HepG2 (cell line): ENCODE results near the gene SRC. TPM values are rescaled to one million over a fixed set of nuclear protein-coding genes. Genes with fewer than 3 reads are reported as not detected.

Experiments
- BORCS8-MEF2B ChIP-seq: sonication (generic); formaldehyde crosslinking; IDR thresholded peaks from 2 replicates; pipeline ENCODE4 v1.8.0; 2022; ENCODE audit warnings: mild to moderate bottlenecking, missing genetic modification reagents
- EEA1 ChIP-seq: sonication (generic); formaldehyde crosslinking; IDR thresholded peaks from 2 replicates; pipeline ENCODE4 v1.5.1; 2020; ENCODE audit warnings: mild to moderate bottlenecking, missing genetic modification reagents, borderline replicate concordance
- HOMEZ ChIP-seq: IDR thresholded peaks from 2 replicates; pipeline ENCODE4 v1.6.1; 2016; ENCODE audit warnings: low read depth
- HOXA7 ChIP-seq: sonication (generic); formaldehyde crosslinking; IDR thresholded peaks from 2 replicates; pipeline ENCODE4 v1.8.1; 2022; ENCODE audit warnings: mild to moderate bottlenecking, missing genetic modification reagents, moderate library complexity
- MBNL3 ChIP-seq: fragments of 250-450 bp; sonication (Bioruptor Pico); conservative IDR thresholded peaks from 2 replicates; pipeline ENCODE4 v1.8.0; 2022; ENCODE audit warnings: mild to moderate bottlenecking, inconsistent platforms
- MEF2D ChIP-seq: sonication (generic); formaldehyde crosslinking; IDR thresholded peaks from 2 replicates; pipeline ENCODE4 v1.5.1; 2020; ENCODE audit warnings: mild to moderate bottlenecking, missing genetic modification reagents
- MNT ChIP-seq: fragments of 450-650 bp; IDR thresholded peaks from 2 replicates; pipeline ENCODE4 v1.6.1; 2016
- NR2F2 ChIP-seq: IDR thresholded peaks from 2 replicates; pipeline ENCODE4 v1.6.1; 2012; ENCODE audit warnings: low read depth, inconsistent platforms, borderline replicate concordance
- PAXIP1 ChIP-seq: sonication (generic); formaldehyde crosslinking; conservative IDR thresholded peaks from 2 replicates; pipeline ENCODE4 v1.4.0; 2020; ENCODE audit warnings: mild to moderate bottlenecking, missing genetic modification reagents, moderate library complexity
- PLSCR1 ChIP-seq: sonication (generic); formaldehyde crosslinking; IDR thresholded peaks from 2 replicates; pipeline ENCODE4 v1.5.0; 2020; ENCODE audit warnings: missing genetic modification reagents, mild to moderate bottlenecking, borderline replicate concordance
- RCOR2 ChIP-seq: IDR thresholded peaks from 2 replicates; pipeline ENCODE4 v1.6.1; 2016; ENCODE audit warnings: missing biosample characterization, missing genetic modification reagents
- TOPORS ChIP-seq: sonication (generic); formaldehyde crosslinking; IDR thresholded peaks from 2 replicates; pipeline ENCODE4 v1.8.0; 2023; ENCODE audit warnings: mild to moderate bottlenecking, missing genetic modification reagents
- ZFP41 ChIP-seq: sonication (generic); formaldehyde crosslinking; IDR thresholded peaks from 2 replicates; pipeline ENCODE4 v1.4.0; 2020; ENCODE audit warnings: mild to moderate bottlenecking, missing genetic modification reagents, borderline replicate concordance
- ZIK1 ChIP-seq: sonication (generic); formaldehyde crosslinking; IDR thresholded peaks from 2 replicates; pipeline ENCODE4 v1.5.0; 2020; ENCODE audit warnings: mild to moderate bottlenecking, low read depth, missing genetic modification reagents, borderline replicate concordance
- ZNF10 ChIP-seq: sonication (generic); formaldehyde crosslinking; IDR thresholded peaks from 2 replicates; pipeline ENCODE4 v1.4.0; 2020; ENCODE audit warnings: mild to moderate bottlenecking, low read depth, missing genetic modification reagents, borderline replicate concordance
- ZNF232 ChIP-seq: sonication (generic); formaldehyde crosslinking; IDR thresholded peaks from 2 replicates; pipeline ENCODE4 v1.4.0; 2020; ENCODE audit warnings: missing genetic modification reagents, borderline replicate concordance
- ZNF235 ChIP-seq: sonication (generic); formaldehyde crosslinking; IDR thresholded peaks from 2 replicates; pipeline ENCODE4 v1.8.1; 2023; ENCODE audit warnings: mild to moderate bottlenecking, missing genetic modification reagents, borderline replicate concordance
- ZNF383 ChIP-seq: sonication (generic); formaldehyde crosslinking; IDR thresholded peaks from 2 replicates; pipeline ENCODE4 v1.4.0; 2020; ENCODE audit warnings: missing genetic modification reagents, mild to moderate bottlenecking, borderline replicate concordance
- ZNF552 ChIP-seq: sonication (generic); formaldehyde crosslinking; IDR thresholded peaks from 2 replicates; pipeline ENCODE4 v1.9.0; 2022; ENCODE audit warnings: missing genetic modification reagents, mild to moderate bottlenecking, borderline replicate concordance
- ZNF556 ChIP-seq: sonication (generic); formaldehyde crosslinking; IDR thresholded peaks from 2 replicates; pipeline ENCODE4 v1.4.0; 2020; ENCODE audit warnings: mild to moderate bottlenecking, missing genetic modification reagents, borderline replicate concordance
- ZNF607 ChIP-seq: sonication (generic); formaldehyde crosslinking; IDR thresholded peaks from 2 replicates; pipeline ENCODE4 v1.5.1; 2020; ENCODE audit warnings: missing genetic modification reagents, mild to moderate bottlenecking, borderline replicate concordance
- ZNF7 ChIP-seq: IDR thresholded peaks from 2 replicates; pipeline ENCODE4 v1.6.1; 2016; ENCODE audit warnings: missing biosample characterization, missing genetic modification reagents
- ZNF83 ChIP-seq: sonication (generic); formaldehyde crosslinking; IDR thresholded peaks from 2 replicates; pipeline ENCODE4 v1.4.0; 2020; ENCODE audit warnings: missing genetic modification reagents, mild to moderate bottlenecking, borderline replicate concordance
- polyA plus RNA-seq, 8 experiments: library from polyadenylated mRNA; depleted of rRNA in 3 of 8; stranded (reverse) in 7 of 8; unstranded in 1 of 8; fragments of >200 nt; fragmentation: Illumina TruSeq in 4 of 8; extraction: Trizol in 4 of 8; gene quantifications; 2 replicates each; pipeline versions ENCODE4 v1.2.1 to v1.2.3, GENCODE V29; 2011 to 2016; ENCODE audit warnings: low read depth in 4 of 8, missing spikeins in 1 of 8, mixed read lengths in 1 of 8; ENCODE audit not compliant: insufficient read depth in 1 of 8
- total RNA-seq, 5 experiments: library from RNA; depleted of rRNA; stranded (reverse); fragments of >200 nt; fragmentation: Illumina TruSeq; extraction: Trizol; gene quantifications; 2 replicates each; pipeline ENCODE4 v1.2.3, GENCODE V29; 2016; ENCODE audit warnings: low read depth in 1 of 5

The SRC gene
- total and polyA plus RNA-seq, 2 of the 13 experiments (the other 11 are each of a cell fraction or from before 2014, with no cell fraction given), result 54.7 to 192 TPM

GRCh38 chr20:37384683-37385174 is 38.8 kb downstream of the SRC start (continued):
- TF ChIP-seq EEA1 (CRISPR knock-in tag) (peak; percentile 51; the same call in 1 of the 2 replicates), ZIK1 (CRISPR knock-in tag) (0 out of 2 replicates have a peak, but pooled peaks have one; percentile 49), ZFP41 (CRISPR knock-in tag) (no peak), ZNF10 (CRISPR knock-in tag) (no peak), TOPORS (CRISPR knock-in tag) (no peak), ZNF607 (no peak), MEF2D (no peak), PAXIP1 (no peak), MBNL3 (no peak), HOXA7 (CRISPR knock-in tag) (no peak), ZNF83 (CRISPR knock-in tag) (0 out of 2 replicates have a peak, but pooled peaks have one; percentile 47), RCOR2 (no peak), BORCS8-MEF2B (CRISPR knock-in tag) (peak; percentile 16; the same call in 1 of the 2 replicates), NR2F2 (no peak; the same call in 1 of the 2 replicates), ZNF556 (no peak; the same call in 1 of the 2 replicates), HOMEZ (CRISPR knock-in tag) (no peak), ZNF232 (peak; percentile 19; the same call in 1 of the 2 replicates), ZNF383 (CRISPR knock-in tag) (no peak), ZNF552 (CRISPR knock-in tag) (0 out of 2 replicates have a peak, but pooled peaks have one; percentile 26), ZNF235 (CRISPR knock-in tag) (no peak), PLSCR1 (CRISPR knock-in tag) (no peak), ZNF7 (CRISPR knock-in tag) (no peak), MNT (no peak)
